Neuron (in vitro differentiated cells): Measurements from ENCODE around the gene EXOC6B.
"Not testable (repeated sequence)": the region's sequence is repeated elsewhere in the genome, so short reads cannot be mapped to it uniquely, and the experiment has no call there.

Experiments
- H2AFZ ChIP-seq: one replicate; pipeline ENCODE4 v1.6.1; 2013; ENCODE audit warnings: low read depth, mild to moderate bottlenecking, inconsistent platforms, low read length, moderate library complexity
- H3K27me3 ChIP-seq: one replicate; pipeline ENCODE4 v1.6.1; 2013; ENCODE audit warnings: low read length; ENCODE audit not compliant: insufficient read depth
- H3K36me3 ChIP-seq: one replicate; pipeline ENCODE4 v1.6.1; 2013; ENCODE audit warnings: low read length; ENCODE audit not compliant: insufficient read depth
- H3K4me1 ChIP-seq: one replicate; pipeline ENCODE4 v1.6.1; 2013; ENCODE audit warnings: low read length; ENCODE audit not compliant: insufficient read depth
- H3K4me3 ChIP-seq: 2 replicates; pipeline ENCODE4 v1.5.1; 2013; ENCODE audit warnings: mild to moderate bottlenecking, low read length, moderate library complexity
- H3K9me3 ChIP-seq: one replicate; pipeline ENCODE4 v1.6.1; 2013; ENCODE audit warnings: low read length

The EXOC6B gene

GRCh38 chr2:72544554-72544953 is 281.3 kb downstream of the EXOC6B start:
- Histone ChIP-seq H2AFZ (no peak overlapping the region), H3K27me3 (no peaks in the 10 kb centered on the region), H3K4me3 (no peak overlapping the region), H3K9me3 (no peaks in the 10 kb centered on the region), H3K36me3 (no peaks in the 10 kb centered on the region), H3K4me1 (no peaks in the 10 kb centered on the region)

GRCh38 chr2:72543497-72544216 is 282.2 kb downstream of the EXOC6B start:
- Histone ChIP-seq H3K4me3 (no peak overlapping the region), H3K27me3 (no peaks in the 10 kb centered on the region), H3K36me3 (no peaks in the 10 kb centered on the region), H3K4me1 (peaks cover 4% of the 10 kb centered on the region), H2AFZ (no peak overlapping the region), H3K9me3 (no peaks in the 10 kb centered on the region)

- Histone ChIP-seq H3K4me1 (peaks cover 4% of the 10 kb centered on the region), H2AFZ (no peak overlapping the region), H3K27me3 (no peaks in the 10 kb centered on the region), H3K9me3 (no peaks in the 10 kb centered on the region), H3K36me3 (no peaks in the 10 kb centered on the region), H3K4me3 (no peak overlapping the region)
Observed at GRCh38 chr2:72539071-72539552, 286.7 kb downstream of the EXOC6B start.

GRCh38 chr2:72538486-72538885 is 287.3 kb downstream of the EXOC6B start:
- Histone ChIP-seq H3K36me3 (no peaks in the 10 kb centered on the region), H3K27me3 (no peaks in the 10 kb centered on the region), H3K9me3 (no peaks in the 10 kb centered on the region), H2AFZ (no peak overlapping the region), H3K4me3 (no peak overlapping the region), H3K4me1 (peaks cover 4% of the 10 kb centered on the region)

- not testable (repeated sequence) for H3K9me3 ChIP-seq, H3K36me3 ChIP-seq, H2AFZ ChIP-seq, H3K4me3 ChIP-seq, H3K4me1 ChIP-seq, H3K27me3 ChIP-seq
Observed at GRCh38 chr2:72535586-72535985, 290.2 kb downstream of the EXOC6B start.

- Histone ChIP-seq H2AFZ (no peak overlapping the region), H3K27me3 (no peaks in the 10 kb centered on the region), H3K4me3 (no peak overlapping the region), H3K9me3 (no peaks in the 10 kb centered on the region), H3K4me1 (no peaks in the 10 kb centered on the region), H3K36me3 (no peaks in the 10 kb centered on the region)
Observed at GRCh38 chr2:72533765-72534164, 292.1 kb downstream of the EXOC6B start.

- Histone ChIP-seq H3K4me3 (no peak overlapping the region), H3K27me3 (no peaks in the 10 kb centered on the region), H3K36me3 (no peaks in the 10 kb centered on the region), H3K9me3 (no peaks in the 10 kb centered on the region), H3K4me1 (no peaks in the 10 kb centered on the region), H2AFZ (no peak overlapping the region)
Observed at GRCh38 chr2:72527424-72527823, 298.4 kb downstream of the EXOC6B start.

GRCh38 chr2:72526623-72527022 is 299.2 kb downstream of the EXOC6B start:
- Histone ChIP-seq H3K4me1 (no peaks in the 10 kb centered on the region), H2AFZ (no peak overlapping the region), H3K36me3 (no peaks in the 10 kb centered on the region), H3K27me3 (no peaks in the 10 kb centered on the region), H3K9me3 (no peaks in the 10 kb centered on the region), H3K4me3 (no peak overlapping the region)

GRCh38 chr2:72524071-72524470 is 301.8 kb downstream of the EXOC6B start:
- H3K4me3 ChIP-seq = no peak overlapping the region
- H2AFZ ChIP-seq = no peak overlapping the region
- H3K27me3 ChIP-seq = no peaks in the 10 kb centered on the region
- H3K4me1 ChIP-seq = no peaks in the 10 kb centered on the region
- H3K9me3 ChIP-seq = peaks cover 2% of the 10 kb centered on the region
- H3K36me3 ChIP-seq = no peaks in the 10 kb centered on the region

GRCh38 chr2:72515696-72516095 is 310.1 kb downstream of the EXOC6B start:
- peaks cover 3% of the 10 kb centered on the region for H3K4me1 ChIP-seq
- H3K4me3 ChIP-seq = no peak overlapping the region
- no peaks in the 10 kb centered on the region for H3K9me3 ChIP-seq
- no peaks in the 10 kb centered on the region for H3K27me3 ChIP-seq
- no peak overlapping the region for H2AFZ ChIP-seq
- no peaks in the 10 kb centered on the region for H3K36me3 ChIP-seq

GRCh38 chr2:72513011-72513410 is 312.8 kb downstream of the EXOC6B start:
- Histone ChIP-seq H3K36me3 (no peaks in the 10 kb centered on the region), H3K4me3 (no peak overlapping the region), H3K4me1 (peaks cover 3% of the 10 kb centered on the region), H2AFZ (no peak overlapping the region), H3K27me3 (no peaks in the 10 kb centered on the region), H3K9me3 (no peaks in the 10 kb centered on the region)

- no peak overlapping the region for H3K4me3 ChIP-seq
- H3K9me3 ChIP-seq = no peaks in the 10 kb centered on the region
- no peaks in the 10 kb centered on the region for H3K27me3 ChIP-seq
- peaks cover 3% of the 10 kb centered on the region for H3K4me1 ChIP-seq
- no peaks in the 10 kb centered on the region for H3K36me3 ChIP-seq
- H2AFZ ChIP-seq = no peak overlapping the region
Observed at GRCh38 chr2:72512376-72512775, 313.5 kb downstream of the EXOC6B start.

GRCh38 chr2:72511906-72512305 is 313.9 kb downstream of the EXOC6B start:
- H2AFZ ChIP-seq = no peak overlapping the region
- H3K9me3 ChIP-seq = no peaks in the 10 kb centered on the region
- no peaks in the 10 kb centered on the region for H3K36me3 ChIP-seq
- peaks cover 3% of the 10 kb centered on the region for H3K4me1 ChIP-seq
- H3K27me3 ChIP-seq = no peaks in the 10 kb centered on the region
- no peak overlapping the region for H3K4me3 ChIP-seq

GRCh38 chr2:72497763-72498162 is 328.1 kb downstream of the EXOC6B start:
- Histone ChIP-seq H3K36me3 (no peaks in the 10 kb centered on the region), H3K4me1 (no peaks in the 10 kb centered on the region), H3K4me3 (no peak overlapping the region), H3K9me3 (no peaks in the 10 kb centered on the region), H2AFZ (no peak overlapping the region), H3K27me3 (no peaks in the 10 kb centered on the region)
